HG02610 (cell line): ENCODE measurements around the gene OR52B2.
"Not testable (repeated sequence)": the region's sequence is repeated elsewhere in the genome, so short reads cannot be mapped to it uniquely, and the experiment has no call there.

ENCODE experiments used
- ATAC-seq: cut with Tn5 transposase; IDR thresholded peaks from one replicate; pipeline ENCODE4 v1.9.1; 2021; ENCODE audit warnings: mild to moderate bottlenecking, moderate library complexity; ENCODE audit not compliant: unreplicated experiment

The OR52B2 gene

DNA sequence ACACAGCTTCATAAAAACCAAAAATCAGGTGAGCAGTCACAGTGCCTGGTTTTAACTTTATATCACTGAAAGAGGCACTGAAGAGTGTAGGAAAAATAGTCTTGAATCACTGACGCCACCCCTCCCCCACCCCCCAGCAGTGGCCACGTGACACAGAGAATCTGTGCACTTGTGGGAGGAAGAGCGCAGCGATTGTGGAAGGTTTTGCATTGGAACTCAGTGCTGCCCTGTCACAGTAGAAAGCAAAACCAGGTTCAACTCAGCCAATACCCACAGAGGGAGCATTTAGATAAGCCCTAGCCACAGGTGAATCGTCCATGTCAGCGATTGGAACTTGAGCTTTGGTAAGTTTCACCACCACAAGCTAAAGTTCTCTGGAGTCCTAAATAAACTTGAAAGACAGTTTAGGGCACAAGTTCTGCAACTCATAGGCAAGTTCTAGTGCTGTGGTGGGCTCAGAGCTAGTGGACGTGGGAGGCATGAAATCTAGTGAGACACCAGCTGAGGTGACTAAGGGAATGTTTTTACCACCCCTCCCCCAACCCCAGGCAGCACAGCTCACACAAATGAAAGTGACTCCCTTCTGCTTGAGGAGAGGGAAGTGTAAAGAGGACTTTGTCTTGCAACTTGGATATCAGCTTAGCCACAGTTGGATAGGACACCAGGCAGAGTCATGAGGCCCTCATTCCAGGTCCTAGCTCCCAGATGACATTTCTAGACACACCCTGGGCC, 13.3 kb downstream of the OR52B2 start:
- no peak for ATAC-seq

DNA sequence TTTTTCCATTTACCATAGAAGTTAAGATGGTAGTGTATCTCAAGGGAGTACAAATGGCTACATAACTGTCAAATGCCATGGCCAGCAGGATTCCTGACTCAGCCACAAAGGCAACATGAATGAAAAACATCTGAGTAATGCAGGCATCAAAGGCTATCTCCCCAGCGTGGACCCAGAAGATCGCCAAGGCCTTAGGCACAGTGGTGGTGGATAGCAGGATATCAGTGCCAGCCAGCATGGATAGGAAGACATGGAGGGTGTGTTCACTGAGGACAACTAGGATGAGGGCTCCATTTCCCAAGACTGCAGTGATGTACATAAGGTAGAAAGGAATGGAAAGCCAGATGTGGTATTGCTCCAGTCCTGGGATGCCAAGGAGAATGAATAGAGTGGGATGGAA, 18.0 kb downstream of the OR52B2 start:
- no peak for ATAC-seq

- ATAC-seq = no peak
Measured at GRCh38 chr11:6151117-6151516, 19.0 kb downstream of the OR52B2 start.

DNA sequence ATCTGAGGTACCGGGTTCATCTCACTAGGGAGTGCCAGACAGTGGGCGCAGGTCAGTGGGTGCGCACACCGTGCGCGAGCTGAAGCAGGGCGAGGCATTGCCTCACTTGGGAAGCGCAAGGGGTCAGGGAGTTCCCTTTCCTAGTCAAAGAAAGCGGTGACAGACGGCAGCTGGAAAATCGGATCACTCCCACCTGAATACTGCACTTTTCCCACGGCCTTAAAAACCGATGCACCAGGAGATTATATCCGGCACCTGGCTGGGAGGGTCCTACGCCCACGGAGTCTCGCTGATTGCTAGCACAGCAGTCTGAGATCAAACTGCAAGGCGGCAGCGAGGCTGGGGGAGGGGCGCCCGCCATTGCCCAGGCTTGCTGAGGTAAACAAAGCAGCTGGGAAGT, 26.4 kb downstream of the OR52B2 start:
- ATAC-seq = not testable (repeated sequence)

DNA sequence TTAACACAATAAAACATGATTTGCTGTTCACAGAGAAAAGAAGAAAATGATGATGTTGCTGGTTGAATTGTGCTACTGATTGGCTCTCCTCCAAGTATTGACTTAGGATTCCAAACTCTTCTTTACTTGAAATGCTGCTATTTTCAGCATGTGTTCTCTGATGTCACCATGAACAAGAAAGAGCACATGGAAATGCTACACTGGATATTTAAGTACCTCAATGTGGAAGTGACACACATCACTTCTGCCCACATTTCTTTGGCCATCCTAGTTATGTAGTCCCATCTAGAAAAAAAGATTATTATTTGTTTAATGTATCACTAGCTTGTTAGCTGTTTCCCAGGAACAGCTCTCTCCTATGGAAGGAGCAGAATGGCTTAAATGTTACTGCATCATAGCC, 27.2 kb downstream of the OR52B2 start:
- ATAC-seq = no peak

DNA sequence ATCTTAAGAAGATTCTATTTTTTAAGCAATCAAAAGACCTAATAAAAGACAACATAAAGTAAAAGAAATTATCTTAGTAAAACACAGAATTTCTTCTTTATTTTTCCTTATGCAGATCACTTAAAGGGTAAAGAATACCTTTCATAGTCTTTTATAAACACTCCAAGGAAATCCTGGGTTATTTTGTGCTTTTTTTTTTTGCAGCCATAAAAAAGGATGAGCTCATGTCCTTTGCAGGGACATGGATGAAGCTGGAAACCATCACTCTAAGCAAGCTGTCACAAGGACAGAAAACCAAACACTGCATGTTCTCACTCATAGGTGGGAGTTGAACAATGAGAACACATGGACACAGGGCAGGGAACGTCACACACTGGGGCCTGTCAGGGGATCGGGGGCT, 34.2 kb downstream of the OR52B2 start:
- ATAC-seq = not testable (repeated sequence)

GRCh38 chr11:6132431-6132830, 37.7 kb downstream of the OR52B2 start:
- no peak for ATAC-seq

DNA sequence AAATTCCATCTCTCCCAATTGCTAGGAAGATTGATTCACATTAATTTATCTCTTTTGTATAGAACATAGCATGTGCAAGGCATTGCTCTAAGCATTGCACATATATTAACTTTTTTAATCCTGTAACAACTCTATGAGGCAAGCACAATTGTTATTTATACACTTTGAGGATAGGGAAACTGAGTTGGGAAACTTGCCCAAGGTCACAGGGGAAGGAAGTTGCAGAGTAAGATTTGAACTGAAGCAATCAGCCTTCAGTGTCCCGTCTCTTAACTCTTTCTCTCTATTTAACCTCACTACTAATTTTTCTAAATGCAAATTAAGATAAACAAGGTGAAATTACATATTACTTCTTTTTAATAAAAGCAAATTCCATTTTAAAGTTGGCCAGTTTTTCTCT, 40.5 kb downstream of the OR52B2 start:
- ATAC-seq = no peak

DNA sequence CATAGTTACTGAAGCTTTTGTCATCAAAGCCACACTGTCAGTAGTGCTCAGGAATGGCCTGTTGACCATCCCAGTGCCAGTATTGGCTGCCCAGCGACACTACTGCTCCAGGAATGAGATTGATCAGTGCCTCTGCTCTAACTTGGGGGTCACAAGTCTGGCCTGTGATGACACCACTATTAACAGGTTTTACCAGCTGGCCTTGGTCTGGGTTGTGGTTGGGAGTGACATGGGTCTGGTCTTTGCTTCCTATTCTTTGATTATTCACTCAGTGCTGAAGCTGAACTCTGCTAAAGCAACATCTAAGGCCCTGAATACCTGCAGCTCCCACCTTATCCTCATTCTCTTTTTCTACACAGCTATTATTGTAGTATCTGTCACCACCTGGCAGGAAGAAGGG, 41.1 kb downstream of the OR52B2 start:
- no peak for ATAC-seq

GRCh38 chr11:6127881-6128280, 42.2 kb downstream of the OR52B2 start:
- no peak for ATAC-seq

DNA sequence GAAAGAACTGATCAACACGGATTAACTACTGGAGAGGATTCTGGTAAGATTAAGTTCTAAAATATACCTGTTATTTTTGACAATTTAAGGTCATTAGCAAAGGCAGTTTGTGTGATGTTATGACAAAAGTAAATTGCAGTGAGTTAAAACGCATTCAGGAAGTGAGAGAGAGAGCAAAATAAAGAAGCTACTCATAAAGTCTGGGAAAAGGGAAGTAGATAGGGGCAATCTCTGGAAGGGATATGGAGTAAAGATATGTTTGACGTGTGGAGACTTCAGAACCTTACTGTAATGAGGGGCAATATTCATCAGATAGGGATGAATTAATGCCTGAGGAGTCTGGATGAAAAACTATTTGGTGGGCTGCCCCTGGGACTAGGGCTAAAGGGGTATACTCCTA, 45.9 kb downstream of the OR52B2 start:
- no peak for ATAC-seq
